ENCODE measurements around the gene ALOX15.
"Not testable (repeated sequence)": the region's sequence is repeated elsewhere in the genome, so short reads cannot be mapped to it uniquely, and the experiment has no call there.

The ALOX15 gene

GRCh38 chr17:4594406-4594805 is 47.1 kb downstream of the ALOX15 start:
- DNase-seq (ENCODE audit: low read depth in 2 of 2) = no peak

GRCh38 chr17:4593021-4593421 is 48.5 kb downstream of the ALOX15 start:
- DNase-seq (ENCODE audit: low read depth in 2 of 2) = no peak

- no peak for DNase-seq (ENCODE audit: low read depth in 2 of 2)
Observed at GRCh38 chr17:4592240-4593005, 49.1 kb downstream of the ALOX15 start.

GRCh38 chr17:4591529-4591928 is 49.9 kb downstream of the ALOX15 start:
- no peak for DNase-seq (ENCODE audit: low read depth in 2 of 2)

- no peak for DNase-seq (ENCODE audit: low read depth in 2 of 2)
Observed at GRCh38 chr17:4590981-4591453, 50.5 kb downstream of the ALOX15 start.

- DNase-seq (ENCODE audit: low read depth in 2 of 2) = not testable (repeated sequence)
Observed at GRCh38 chr17:4590042-4590441, 51.4 kb downstream of the ALOX15 start.

GRCh38 chr17:4588898-4589625 is 52.4 kb downstream of the ALOX15 start:
- no peak for DNase-seq (ENCODE audit: low read depth in 2 of 2)

GRCh38 chr17:4588391-4588790 is 53.1 kb downstream of the ALOX15 start:
- no peak for DNase-seq (ENCODE audit: low read depth in 2 of 2)

GRCh38 chr17:4587803-4588202 is 53.7 kb downstream of the ALOX15 start:
- DNase-seq (ENCODE audit: low read depth in 2 of 2) = no peak

GRCh38 chr17:4587195-4587594 is 54.3 kb downstream of the ALOX15 start:
- DNase-seq (ENCODE audit: low read depth in 2 of 2) = no peak

GRCh38 chr17:4586043-4586442 is 55.4 kb downstream of the ALOX15 start:
- no peak for DNase-seq (ENCODE audit: low read depth in 2 of 2)

GRCh38 chr17:4585638-4585994 is 55.9 kb downstream of the ALOX15 start:
- DNase-seq (ENCODE audit: low read depth in 2 of 2) = no peak

- DNase-seq (ENCODE audit: low read depth in 2 of 2) = no peak
Observed at GRCh38 chr17:4584917-4585637, 56.4 kb downstream of the ALOX15 start.

- peak in 1 of 2 donors; percentile 37 for DNase-seq (ENCODE audit: low read depth in 2 of 2)
Observed at GRCh38 chr17:4584101-4584916, 57.2 kb downstream of the ALOX15 start, which contains the start of gene SMTNL2. Gene SMTNL2 (plus strand): TSS chr17:4584529. CDS start chr17:4584606, 77 bp downstream.

GRCh38 chr17:4583782-4584100 is 57.7 kb downstream of the ALOX15 start:
- DNase-seq (ENCODE audit: low read depth in 2 of 2) = no peak

GRCh38 chr17:4583206-4583605 is 58.3 kb downstream of the ALOX15 start:
- no peak for DNase-seq (ENCODE audit: low read depth in 2 of 2)

- no peak for DNase-seq (ENCODE audit: low read depth in 2 of 2)
Observed at GRCh38 chr17:4582691-4583090, 58.8 kb downstream of the ALOX15 start.

- no peak for DNase-seq (ENCODE audit: low read depth in 2 of 2)
Observed at GRCh38 chr17:4582101-4582501, 59.4 kb downstream of the ALOX15 start.

All from stimulated activated CD4-positive, alpha-beta T cell treated with anti-CD3 and anti-CD28 coated beads, Interleukin-1b, Interleukin-23, amount 100 ng/mL, for 4 hours (primary cell).